HCT116 (cell line): ENCODE measurements around the gene S100A11.

Experiments
- POLR2A ChIP-seq: IDR thresholded peaks from 2 replicates; pipeline ENCODE4 v1.7.0; 2011; ENCODE audit warnings: borderline replicate concordance; ENCODE audit not compliant: insufficient read depth, insufficient read length; ENCODE audit errors: extremely low read depth
- POLR2AphosphoS5 ChIP-seq: IDR thresholded peaks from 2 replicates; pipeline ENCODE4 v1.6.1; 2011; ENCODE audit warnings: mild to moderate bottlenecking, low read depth, low read length, moderate library complexity
- ZNF274 ChIP-seq: fragments of 200-500 bp; sonication (Bioruptor generic); IDR thresholded peaks from 2 replicates; pipeline ENCODE4 v1.6.1; 2014; ENCODE audit warnings: mild to moderate bottlenecking, low read depth, low read length, inconsistent platforms
- TF ChIP-seq, protein P1 (sequence below), 3 experiments: fragments of 200-600 bp in 1 of 3; sonication (generic) in 1 of 3; IDR thresholded peaks in 2 of 3; conservative IDR thresholded peaks in 1 of 3; 2 replicates each; pipeline ENCODE4 v1.5.1; 2012 to 2017; ENCODE audit warnings: low read depth in 2 of 3, low read length in 2 of 3, antibody characterized with exemption in 1 of 3, borderline replicate concordance in 1 of 3, control low read depth in 1 of 3, mild to moderate bottlenecking in 1 of 3, mixed read lengths in 1 of 3, mixed run types in 1 of 3, moderate library complexity in 1 of 3; ENCODE audit not compliant: insufficient read depth in 1 of 3

DNA sequence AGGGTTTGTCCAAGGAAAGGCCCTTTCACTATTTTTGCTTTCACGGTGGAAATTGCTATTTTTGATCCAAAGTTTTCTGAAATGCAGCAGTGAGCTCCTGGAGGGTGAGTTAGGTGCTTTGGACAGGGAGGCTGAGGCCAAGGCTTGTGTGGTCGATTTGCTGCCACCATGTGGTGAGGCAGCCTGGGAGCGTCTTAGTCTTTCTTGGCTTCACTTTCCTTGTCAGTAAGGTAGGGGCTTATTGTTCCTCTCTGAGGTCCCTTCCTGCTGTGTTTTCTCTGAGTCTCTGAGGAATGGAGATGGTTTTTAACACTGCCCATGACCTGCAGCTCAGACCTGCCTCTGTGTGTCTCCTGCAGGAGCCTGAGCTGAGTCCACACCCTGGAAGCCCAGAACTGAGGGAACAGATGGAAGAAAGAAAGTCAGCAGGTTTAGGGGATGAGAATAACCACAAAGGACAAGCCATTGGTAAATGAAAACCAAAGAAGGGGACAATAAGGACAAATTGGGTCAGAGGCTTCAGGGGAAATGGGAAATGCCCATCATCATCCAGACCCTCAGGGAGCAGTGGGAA lies 23.1 kb downstream of the S100A11 start:
- TF ChIP-seq, protein P1, sequence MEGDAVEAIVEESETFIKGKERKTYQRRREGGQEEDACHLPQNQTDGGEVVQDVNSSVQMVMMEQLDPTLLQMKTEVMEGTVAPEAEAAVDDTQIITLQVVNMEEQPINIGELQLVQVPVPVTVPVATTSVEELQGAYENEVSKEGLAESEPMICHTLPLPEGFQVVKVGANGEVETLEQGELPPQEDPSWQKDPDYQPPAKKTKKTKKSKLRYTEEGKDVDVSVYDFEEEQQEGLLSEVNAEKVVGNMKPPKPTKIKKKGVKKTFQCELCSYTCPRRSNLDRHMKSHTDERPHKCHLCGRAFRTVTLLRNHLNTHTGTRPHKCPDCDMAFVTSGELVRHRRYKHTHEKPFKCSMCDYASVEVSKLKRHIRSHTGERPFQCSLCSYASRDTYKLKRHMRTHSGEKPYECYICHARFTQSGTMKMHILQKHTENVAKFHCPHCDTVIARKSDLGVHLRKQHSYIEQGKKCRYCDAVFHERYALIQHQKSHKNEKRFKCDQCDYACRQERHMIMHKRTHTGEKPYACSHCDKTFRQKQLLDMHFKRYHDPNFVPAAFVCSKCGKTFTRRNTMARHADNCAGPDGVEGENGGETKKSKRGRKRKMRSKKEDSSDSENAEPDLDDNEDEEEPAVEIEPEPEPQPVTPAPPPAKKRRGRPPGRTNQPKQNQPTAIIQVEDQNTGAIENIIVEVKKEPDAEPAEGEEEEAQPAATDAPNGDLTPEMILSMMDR (IDR thresholded peaks at IDR 0.05 in 2 of 3, conservative IDR thresholded peaks at IDR 0.05 in 1 of 3; ENCODE audit: borderline replicate concordance in 1 of 3, insufficient read depth in 1 of 3, low read depth in 2 of 3, low read length in 2 of 3): peak; percentile 61 to 94 (median 84); a peak in 5 of 6 replicates
- TF ChIP-seq POLR2A (no peak), ZNF274 (no peak), POLR2AphosphoS5 (no peak)
